Activated T-cell treated with anti-CD3 and anti-CD28 coated beads for 24 hours (primary cell): ENCODE results near the gene RXRA.

Source experiments
- DNase-seq: peaks from one replicate; pipeline ENCODE4 v3.0.0-alpha.2; 2020; ENCODE audit warnings: low read depth

The RXRA gene

GRCh38 chr9:134369416-134370212 is 43.4 kb downstream of the RXRA start:
- no peak for DNase-seq

- no peak for DNase-seq
These were observed 43.9 kb downstream of the RXRA start for GRCh38 chr9:134370213-134370492.

- DNase-seq = no peak
These were observed 44.4 kb downstream of the RXRA start for GRCh38 chr9:134370638-134371037.

- DNase-seq = no peak
These were observed 45.5 kb downstream of the RXRA start for GRCh38 chr9:134371731-134372130.

GRCh38 chr9:134372581-134373267 is 46.5 kb downstream of the RXRA start:
- no peak for DNase-seq

GRCh38 chr9:134373269-134373668 is 47.0 kb downstream of the RXRA start:
- DNase-seq = no peak

GRCh38 chr9:134373953-134374300 is 47.7 kb downstream of the RXRA start:
- no peak for DNase-seq

- no peak for DNase-seq
These were observed 48.2 kb downstream of the RXRA start for GRCh38 chr9:134374301-134375010.

GRCh38 chr9:134375011-134375390 is 48.7 kb downstream of the RXRA start:
- DNase-seq = no peak

- DNase-seq = no peak
These were observed 49.5 kb downstream of the RXRA start for GRCh38 chr9:134375430-134376385.

GRCh38 chr9:134376386-134377142 is 50.3 kb downstream of the RXRA start:
- no peak for DNase-seq

- DNase-seq = no peak
These were observed 50.9 kb downstream of the RXRA start for GRCh38 chr9:134377143-134377484.

- no peak for DNase-seq
These were observed 51.7 kb downstream of the RXRA start for GRCh38 chr9:134377976-134378375.

- no peak for DNase-seq
These were observed 52.7 kb downstream of the RXRA start for GRCh38 chr9:134378901-134379338.

- no peak for DNase-seq
These were observed 53.6 kb downstream of the RXRA start for GRCh38 chr9:134379831-134380365.

GRCh38 chr9:134380542-134381271 is 54.5 kb downstream of the RXRA start:
- no peak for DNase-seq

GRCh38 chr9:134381272-134381661 is 55.0 kb downstream of the RXRA start:
- DNase-seq = no peak

GRCh38 chr9:134381671-134382516 is 55.6 kb downstream of the RXRA start:
- DNase-seq = no peak

- no peak for DNase-seq
These were observed 56.5 kb downstream of the RXRA start for GRCh38 chr9:134382733-134383132.

GRCh38 chr9:134383148-134383547 is 56.9 kb downstream of the RXRA start:
- DNase-seq = no peak
